ENCODE measurements around the gene DCP1B.

- TF ChIP-seq CTCF (IDR thresholded peaks at IDR 0.05) (no peak), EZH2 (IDR thresholded peaks at IDR 0.05; ENCODE audit: borderline replicate concordance, insufficient read depth, low read depth, low read length, poor library complexity, severe bottlenecking) (no peak)
Measured at GRCh38 chr12:1935700-1936378, 68.4 kb downstream of the DCP1B start.
